GM19324 (cell line): Measurements from ENCODE around the gene MRTFB.

Experiments used
- ATAC-seq: cut with Tn5 transposase; IDR thresholded peaks from one replicate; pipeline ENCODE4 v1.9.1; 2021; ENCODE audit warnings: mild to moderate bottlenecking, moderate library complexity; ENCODE audit not compliant: unreplicated experiment, low FRiP score

Gene MRTFB

GRCh38 chr16:14303639-14304394, 232.7 kb downstream of the MRTFB start:
- no peak for ATAC-seq

DNA sequence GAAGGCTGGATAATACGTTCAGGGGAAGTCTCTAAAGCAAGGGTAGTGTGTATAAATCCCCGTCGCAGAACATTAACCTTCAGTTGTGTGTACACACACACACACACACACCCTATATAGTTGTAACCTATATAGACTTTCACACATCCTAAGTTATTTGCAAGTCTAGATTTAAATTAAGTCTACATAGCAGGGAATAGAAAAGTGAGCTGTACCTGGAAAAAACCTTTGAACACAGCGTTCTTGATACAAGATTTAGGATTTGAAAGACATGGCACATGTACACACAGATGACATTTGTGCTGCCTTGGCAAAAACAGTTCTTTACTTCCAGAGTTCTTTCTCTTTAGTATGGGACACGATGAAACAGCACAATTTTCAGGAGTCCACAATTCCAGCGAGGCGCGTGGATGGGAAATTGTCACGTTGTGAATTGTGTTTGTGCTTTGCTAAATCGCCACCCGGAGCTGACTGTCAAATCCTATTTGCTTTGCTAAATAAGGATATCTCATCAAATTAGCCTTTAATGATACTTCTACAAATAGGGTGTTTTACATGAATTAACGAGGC, 233.9 kb downstream of the MRTFB start:
- no peak for ATAC-seq

DNA sequence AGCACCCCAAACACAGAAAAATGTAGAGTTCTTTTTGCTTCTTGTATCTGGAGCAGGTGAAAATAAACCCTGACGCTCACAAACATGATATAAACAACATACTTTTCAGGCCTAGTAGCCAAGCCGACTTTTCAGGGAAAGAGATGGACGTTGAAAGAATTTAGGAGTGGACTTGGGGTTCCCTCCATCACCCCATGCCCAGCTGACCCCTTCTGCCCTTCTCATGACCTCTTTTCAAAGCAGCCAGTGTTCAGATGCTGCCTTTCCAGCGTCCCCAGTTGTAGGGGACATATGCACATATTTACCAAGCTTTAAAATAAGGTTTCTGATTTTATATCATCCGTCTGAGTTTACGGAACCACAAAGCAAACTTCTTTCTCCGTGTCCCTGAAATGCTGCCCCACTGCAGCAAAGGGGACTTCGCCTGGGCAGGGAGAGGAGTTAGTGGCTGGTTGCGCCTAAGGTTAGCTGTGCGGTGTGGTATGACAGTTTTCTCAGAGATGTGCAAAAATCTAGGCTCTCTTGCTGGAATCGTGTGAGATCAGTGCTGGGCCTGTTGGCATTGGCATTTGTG, 235.5 kb downstream of the MRTFB start:
- ATAC-seq: no peak

- ATAC-seq: no peak
Measured at GRCh38 chr16:14307059-14307526, 236.0 kb downstream of the MRTFB start.

GRCh38 chr16:14307527-14308367, 236.6 kb downstream of the MRTFB start:
- ATAC-seq: no peak

- ATAC-seq: no peak
Measured at GRCh38 chr16:14308368-14308723, 237.2 kb downstream of the MRTFB start.

- ATAC-seq: no peak
Measured at GRCh38 chr16:14309001-14309886, 238.1 kb downstream of the MRTFB start.

GRCh38 chr16:14309906-14310305, 238.8 kb downstream of the MRTFB start:
- no peak for ATAC-seq

GRCh38 chr16:14310519-14310991, 239.4 kb downstream of the MRTFB start:
- ATAC-seq: peak; percentile 61

GRCh38 chr16:14314116-14314515, 243.0 kb downstream of the MRTFB start:
- ATAC-seq: no peak

DNA sequence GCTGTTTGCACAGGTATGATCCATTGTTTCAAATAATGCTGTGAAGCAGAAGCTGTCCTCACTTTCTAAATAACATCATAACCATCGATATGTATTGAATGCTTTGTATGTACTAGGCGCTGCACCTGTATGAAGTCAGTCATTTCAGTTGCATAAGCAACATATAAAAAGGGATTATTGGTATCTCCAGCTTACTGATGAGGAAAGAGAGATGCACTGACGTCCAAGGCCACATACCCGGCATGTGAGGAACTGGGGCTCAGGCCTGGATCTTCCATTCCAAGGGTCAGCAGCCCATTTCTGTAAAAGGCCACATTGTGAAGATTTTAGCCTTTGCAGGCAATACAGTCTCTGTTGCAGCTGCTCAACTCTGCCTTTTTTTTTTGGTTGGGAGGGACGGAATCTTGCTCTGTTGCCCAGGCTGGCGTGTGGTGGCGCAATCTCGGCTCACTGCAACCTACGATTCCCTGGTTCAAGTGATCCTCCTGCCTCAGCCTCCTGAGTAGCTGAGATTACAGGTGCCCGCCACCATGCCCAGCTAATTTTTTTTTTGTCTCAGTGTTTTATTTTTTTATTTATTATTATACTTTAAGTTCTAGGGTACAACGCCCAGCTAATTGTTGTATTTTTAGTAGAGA, 244.7 kb downstream of the MRTFB start:
- ATAC-seq: no peak
